ENCODE results near the gene LIN52.

GRCh38 chr14:74105381-74105780 lies 20.6 kb downstream of the LIN52 start:
- no peak for TF ChIP-seq CTCF (IDR thresholded peaks at IDR 0.05)
- no peak for TF ChIP-seq EZH2phosphoT487 (IDR thresholded peaks at IDR 0.05)

All from neural progenitor cell (in vitro differentiated cells).